Measurements from ENCODE around the gene MOV10.

The MOV10 gene

DNA sequence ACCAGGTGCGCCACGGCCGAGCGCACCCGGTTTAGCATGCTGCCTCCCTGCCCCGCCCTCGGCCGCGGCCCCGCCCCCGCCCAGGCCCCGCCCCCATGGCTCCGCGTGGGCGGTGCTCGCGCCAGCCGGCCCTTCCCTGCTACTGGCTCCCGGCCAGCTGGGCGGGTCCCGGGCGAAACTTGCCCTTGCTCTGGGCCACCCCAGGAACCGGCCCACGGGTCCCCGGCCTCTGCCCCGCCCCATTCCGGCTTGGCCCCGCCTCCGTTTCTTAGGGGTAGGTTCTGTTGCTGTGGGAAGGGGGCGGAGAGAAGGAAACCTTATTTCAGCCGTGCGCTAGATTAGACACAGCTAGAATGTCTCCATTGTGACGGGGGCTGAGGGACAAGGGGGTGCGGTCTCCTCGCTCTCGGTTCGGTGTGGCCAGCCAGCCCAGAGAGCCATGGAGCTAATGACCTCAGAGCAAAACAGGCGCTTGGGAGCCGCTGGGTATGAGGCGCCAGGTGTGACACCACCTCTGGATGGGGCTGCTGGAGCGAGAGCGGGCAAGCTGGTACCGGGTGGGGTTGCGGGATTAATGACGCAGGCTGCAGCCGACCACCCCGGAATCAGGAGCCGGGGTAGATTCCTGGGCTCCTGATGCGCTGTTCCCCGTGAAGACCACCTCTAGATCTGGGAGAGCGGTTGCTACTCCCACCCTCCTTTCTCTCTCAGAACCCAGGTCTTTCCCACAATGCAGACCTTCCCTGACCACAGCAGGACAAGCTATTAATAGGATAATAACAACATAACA, 41.0 kb downstream of the MOV10 start, which contains the start of gene PPM1J (continued):
- TF ChIP-seq ZNF223 (tag by site-specific recombination; IDR thresholded peaks at IDR 0.05), result no peak
- TF ChIP-seq MYNN (tag by site-specific recombination; IDR thresholded peaks at IDR 0.05; ENCODE audit: borderline replicate concordance), result no peak
- TF ChIP-seq ZNF664 (tag by site-specific recombination; IDR thresholded peaks at IDR 0.05), result no peak
- peak; percentile 66 for TF ChIP-seq ZNF335 (tag by site-specific recombination; conservative IDR thresholded peaks at IDR 0.05)
- TF ChIP-seq GLIS2 (tag by site-specific recombination; IDR thresholded peaks at IDR 0.05), result peak; percentile 57
- no peak for TF ChIP-seq ZNF292 (tag by site-specific recombination; IDR thresholded peaks at IDR 0.05; ENCODE audit: borderline replicate concordance, low read depth)
- TF ChIP-seq, protein P1, sequence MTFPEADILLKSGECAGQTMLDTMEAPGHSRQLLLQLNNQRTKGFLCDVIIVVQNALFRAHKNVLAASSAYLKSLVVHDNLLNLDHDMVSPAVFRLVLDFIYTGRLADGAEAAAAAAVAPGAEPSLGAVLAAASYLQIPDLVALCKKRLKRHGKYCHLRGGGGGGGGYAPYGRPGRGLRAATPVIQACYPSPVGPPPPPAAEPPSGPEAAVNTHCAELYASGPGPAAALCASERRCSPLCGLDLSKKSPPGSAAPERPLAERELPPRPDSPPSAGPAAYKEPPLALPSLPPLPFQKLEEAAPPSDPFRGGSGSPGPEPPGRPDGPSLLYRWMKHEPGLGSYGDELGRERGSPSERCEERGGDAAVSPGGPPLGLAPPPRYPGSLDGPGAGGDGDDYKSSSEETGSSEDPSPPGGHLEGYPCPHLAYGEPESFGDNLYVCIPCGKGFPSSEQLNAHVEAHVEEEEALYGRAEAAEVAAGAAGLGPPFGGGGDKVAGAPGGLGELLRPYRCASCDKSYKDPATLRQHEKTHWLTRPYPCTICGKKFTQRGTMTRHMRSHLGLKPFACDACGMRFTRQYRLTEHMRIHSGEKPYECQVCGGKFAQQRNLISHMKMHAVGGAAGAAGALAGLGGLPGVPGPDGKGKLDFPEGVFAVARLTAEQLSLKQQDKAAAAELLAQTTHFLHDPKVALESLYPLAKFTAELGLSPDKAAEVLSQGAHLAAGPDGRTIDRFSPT (tag by site-specific recombination; IDR thresholded peaks at IDR 0.05), result peak; percentile 26; the same call in 1 of the 2 replicates
- TF ChIP-seq ZNF621 (tag by site-specific recombination; IDR thresholded peaks at IDR 0.05), result no peak
- no peak for TF ChIP-seq ZNF175 (tag by site-specific recombination; IDR thresholded peaks at IDR 0.05)
- TF ChIP-seq ZNF555 (tag by site-specific recombination; conservative IDR thresholded peaks at IDR 0.05), result no peak
- no peak for TF ChIP-seq ZNF747 (tag by site-specific recombination; IDR thresholded peaks at IDR 0.05)
- TF ChIP-seq SALL2 (tag by site-specific recombination; IDR thresholded peaks at IDR 0.05; ENCODE audit: borderline replicate concordance), result no peak
- no peak for TF ChIP-seq ZNF514 (tag by site-specific recombination; IDR thresholded peaks at IDR 0.05)
- TF ChIP-seq ZNF366 (tag by site-specific recombination; conservative IDR thresholded peaks at IDR 0.05), result no peak
- TF ChIP-seq, protein P2, sequence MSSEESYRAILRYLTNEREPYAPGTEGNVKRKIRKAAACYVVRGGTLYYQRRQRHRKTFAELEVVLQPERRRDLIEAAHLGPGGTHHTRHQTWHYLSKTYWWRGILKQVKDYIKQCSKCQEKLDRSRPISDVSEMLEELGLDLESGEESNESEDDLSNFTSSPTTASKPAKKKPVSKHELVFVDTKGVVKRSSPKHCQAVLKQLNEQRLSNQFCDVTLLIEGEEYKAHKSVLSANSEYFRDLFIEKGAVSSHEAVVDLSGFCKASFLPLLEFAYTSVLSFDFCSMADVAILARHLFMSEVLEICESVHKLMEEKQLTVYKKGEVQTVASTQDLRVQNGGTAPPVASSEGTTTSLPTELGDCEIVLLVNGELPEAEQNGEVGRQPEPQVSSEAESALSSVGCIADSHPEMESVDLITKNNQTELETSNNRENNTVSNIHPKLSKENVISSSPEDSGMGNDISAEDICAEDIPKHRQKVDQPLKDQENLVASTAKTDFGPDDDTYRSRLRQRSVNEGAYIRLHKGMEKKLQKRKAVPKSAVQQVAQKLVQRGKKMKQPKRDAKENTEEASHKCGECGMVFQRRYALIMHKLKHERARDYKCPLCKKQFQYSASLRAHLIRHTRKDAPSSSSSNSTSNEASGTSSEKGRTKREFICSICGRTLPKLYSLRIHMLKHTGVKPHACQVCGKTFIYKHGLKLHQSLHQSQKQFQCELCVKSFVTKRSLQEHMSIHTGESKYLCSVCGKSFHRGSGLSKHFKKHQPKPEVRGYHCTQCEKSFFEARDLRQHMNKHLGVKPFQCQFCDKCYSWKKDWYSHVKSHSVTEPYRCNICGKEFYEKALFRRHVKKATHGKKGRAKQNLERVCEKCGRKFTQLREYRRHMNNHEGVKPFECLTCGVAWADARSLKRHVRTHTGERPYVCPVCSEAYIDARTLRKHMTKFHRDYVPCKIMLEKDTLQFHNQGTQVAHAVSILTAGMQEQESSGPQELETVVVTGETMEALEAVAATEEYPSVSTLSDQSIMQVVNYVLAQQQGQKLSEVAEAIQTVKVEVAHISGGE (tag by site-specific recombination; conservative IDR thresholded peaks at IDR 0.05; ENCODE audit: low read depth), result no peak
- TF ChIP-seq, protein P3, sequence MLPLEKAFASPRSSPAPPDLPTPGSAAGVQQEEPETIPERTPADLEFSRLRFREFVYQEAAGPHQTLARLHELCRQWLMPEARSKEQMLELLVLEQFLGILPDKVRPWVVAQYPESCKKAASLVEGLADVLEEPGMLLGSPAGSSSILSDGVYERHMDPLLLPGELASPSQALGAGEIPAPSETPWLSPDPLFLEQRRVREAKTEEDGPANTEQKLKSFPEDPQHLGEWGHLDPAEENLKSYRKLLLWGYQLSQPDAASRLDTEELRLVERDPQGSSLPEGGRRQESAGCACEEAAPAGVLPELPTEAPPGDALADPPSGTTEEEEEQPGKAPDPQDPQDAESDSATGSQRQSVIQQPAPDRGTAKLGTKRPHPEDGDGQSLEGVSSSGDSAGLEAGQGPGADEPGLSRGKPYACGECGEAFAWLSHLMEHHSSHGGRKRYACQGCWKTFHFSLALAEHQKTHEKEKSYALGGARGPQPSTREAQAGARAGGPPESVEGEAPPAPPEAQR (tag by site-specific recombination; IDR thresholded peaks at IDR 0.05), result no peak
- TF ChIP-seq ZNF426 (tag by site-specific recombination; IDR thresholded peaks at IDR 0.05), result no peak
- no peak for TF ChIP-seq KLF7 (tag by site-specific recombination; IDR thresholded peaks at IDR 0.05; ENCODE audit: borderline replicate concordance)
- no peak for TF ChIP-seq ZNF473 (tag by site-specific recombination; IDR thresholded peaks at IDR 0.05)
- TF ChIP-seq, protein P4, sequence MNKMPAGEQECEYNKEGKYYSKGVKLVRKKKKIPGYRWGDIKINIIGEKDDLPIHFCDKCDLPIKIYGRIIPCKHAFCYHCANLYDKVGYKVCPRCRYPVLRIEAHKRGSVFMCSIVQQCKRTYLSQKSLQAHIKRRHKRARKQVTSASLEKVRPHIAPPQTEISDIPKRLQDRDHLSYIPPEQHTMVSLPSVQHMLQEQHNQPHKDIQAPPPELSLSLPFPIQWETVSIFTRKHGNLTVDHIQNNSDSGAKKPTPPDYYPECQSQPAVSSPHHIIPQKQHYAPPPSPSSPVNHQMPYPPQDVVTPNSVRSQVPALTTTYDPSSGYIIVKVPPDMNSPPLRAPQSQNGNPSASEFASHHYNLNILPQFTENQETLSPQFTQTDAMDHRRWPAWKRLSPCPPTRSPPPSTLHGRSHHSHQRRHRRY (tag by site-specific recombination; IDR thresholded peaks at IDR 0.05), result no peak
- TF ChIP-seq ZNF521 (tag by site-specific recombination; IDR thresholded peaks at IDR 0.05), result no peak
- TF ChIP-seq ZXDB (tag by site-specific recombination; IDR thresholded peaks at IDR 0.05), result 0 out of 2 replicates have a peak, but pooled peaks have one; percentile 17
- TF ChIP-seq, protein P5, sequence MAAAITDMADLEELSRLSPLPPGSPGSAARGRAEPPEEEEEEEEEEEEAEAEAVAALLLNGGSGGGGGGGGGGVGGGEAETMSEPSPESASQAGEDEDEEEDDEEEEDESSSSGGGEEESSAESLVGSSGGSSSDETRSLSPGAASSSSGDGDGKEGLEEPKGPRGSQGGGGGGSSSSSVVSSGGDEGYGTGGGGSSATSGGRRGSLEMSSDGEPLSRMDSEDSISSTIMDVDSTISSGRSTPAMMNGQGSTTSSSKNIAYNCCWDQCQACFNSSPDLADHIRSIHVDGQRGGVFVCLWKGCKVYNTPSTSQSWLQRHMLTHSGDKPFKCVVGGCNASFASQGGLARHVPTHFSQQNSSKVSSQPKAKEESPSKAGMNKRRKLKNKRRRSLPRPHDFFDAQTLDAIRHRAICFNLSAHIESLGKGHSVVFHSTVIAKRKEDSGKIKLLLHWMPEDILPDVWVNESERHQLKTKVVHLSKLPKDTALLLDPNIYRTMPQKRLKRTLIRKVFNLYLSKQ (tag by site-specific recombination; IDR thresholded peaks at IDR 0.05; ENCODE audit: borderline replicate concordance), result no peak
- TF ChIP-seq, protein P6, sequence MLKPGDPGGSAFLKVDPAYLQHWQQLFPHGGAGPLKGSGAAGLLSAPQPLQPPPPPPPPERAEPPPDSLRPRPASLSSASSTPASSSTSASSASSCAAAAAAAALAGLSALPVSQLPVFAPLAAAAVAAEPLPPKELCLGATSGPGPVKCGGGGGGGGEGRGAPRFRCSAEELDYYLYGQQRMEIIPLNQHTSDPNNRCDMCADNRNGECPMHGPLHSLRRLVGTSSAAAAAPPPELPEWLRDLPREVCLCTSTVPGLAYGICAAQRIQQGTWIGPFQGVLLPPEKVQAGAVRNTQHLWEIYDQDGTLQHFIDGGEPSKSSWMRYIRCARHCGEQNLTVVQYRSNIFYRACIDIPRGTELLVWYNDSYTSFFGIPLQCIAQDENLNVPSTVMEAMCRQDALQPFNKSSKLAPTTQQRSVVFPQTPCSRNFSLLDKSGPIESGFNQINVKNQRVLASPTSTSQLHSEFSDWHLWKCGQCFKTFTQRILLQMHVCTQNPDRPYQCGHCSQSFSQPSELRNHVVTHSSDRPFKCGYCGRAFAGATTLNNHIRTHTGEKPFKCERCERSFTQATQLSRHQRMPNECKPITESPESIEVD (tag by site-specific recombination; IDR thresholded peaks at IDR 0.05), result no peak
- no peak for TF ChIP-seq SP7 (tag by site-specific recombination; IDR thresholded peaks at IDR 0.05)
- TF ChIP-seq, protein P7, sequence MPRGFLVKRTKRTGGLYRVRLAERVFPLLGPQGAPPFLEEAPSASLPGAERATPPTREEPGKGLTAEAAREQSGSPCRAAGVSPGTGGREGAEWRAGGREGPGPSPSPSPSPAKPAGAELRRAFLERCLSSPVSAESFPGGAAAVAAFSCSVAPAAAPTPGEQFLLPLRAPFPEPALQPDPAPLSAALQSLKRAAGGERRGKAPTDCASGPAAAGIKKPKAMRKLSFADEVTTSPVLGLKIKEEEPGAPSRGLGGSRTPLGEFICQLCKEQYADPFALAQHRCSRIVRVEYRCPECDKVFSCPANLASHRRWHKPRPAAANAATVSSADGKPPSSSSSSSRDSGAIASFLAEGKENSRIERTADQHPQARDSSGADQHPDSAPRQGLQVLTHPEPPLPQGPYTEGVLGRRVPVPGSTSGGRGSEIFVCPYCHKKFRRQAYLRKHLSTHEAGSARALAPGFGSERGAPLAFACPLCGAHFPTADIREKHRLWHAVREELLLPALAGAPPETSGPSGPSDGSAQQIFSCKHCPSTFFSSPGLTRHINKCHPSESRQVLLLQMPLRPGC (tag by site-specific recombination; IDR thresholded peaks at IDR 0.05), result no peak
